GM20000 (cell line): ENCODE results near the gene ANXA6.

Experiments used
- DNase-seq: peaks from one replicate; pipeline ENCODE4 v3.0.0; 2012; ENCODE audit warnings: low spot score
- TF ChIP-seq, protein P1 (sequence below): IDR thresholded peaks from 2 replicates; pipeline ENCODE4 v1.5.1; 2012; ENCODE audit warnings: mild to moderate bottlenecking, control low read depth; ENCODE audit errors: extremely low read depth, missing control alignments

The ANXA6 gene

GRCh38 chr5:151062405-151063141 is 95.0 kb downstream of the ANXA6 start:
- TF ChIP-seq, protein P1, sequence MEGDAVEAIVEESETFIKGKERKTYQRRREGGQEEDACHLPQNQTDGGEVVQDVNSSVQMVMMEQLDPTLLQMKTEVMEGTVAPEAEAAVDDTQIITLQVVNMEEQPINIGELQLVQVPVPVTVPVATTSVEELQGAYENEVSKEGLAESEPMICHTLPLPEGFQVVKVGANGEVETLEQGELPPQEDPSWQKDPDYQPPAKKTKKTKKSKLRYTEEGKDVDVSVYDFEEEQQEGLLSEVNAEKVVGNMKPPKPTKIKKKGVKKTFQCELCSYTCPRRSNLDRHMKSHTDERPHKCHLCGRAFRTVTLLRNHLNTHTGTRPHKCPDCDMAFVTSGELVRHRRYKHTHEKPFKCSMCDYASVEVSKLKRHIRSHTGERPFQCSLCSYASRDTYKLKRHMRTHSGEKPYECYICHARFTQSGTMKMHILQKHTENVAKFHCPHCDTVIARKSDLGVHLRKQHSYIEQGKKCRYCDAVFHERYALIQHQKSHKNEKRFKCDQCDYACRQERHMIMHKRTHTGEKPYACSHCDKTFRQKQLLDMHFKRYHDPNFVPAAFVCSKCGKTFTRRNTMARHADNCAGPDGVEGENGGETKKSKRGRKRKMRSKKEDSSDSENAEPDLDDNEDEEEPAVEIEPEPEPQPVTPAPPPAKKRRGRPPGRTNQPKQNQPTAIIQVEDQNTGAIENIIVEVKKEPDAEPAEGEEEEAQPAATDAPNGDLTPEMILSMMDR, result no peak
- DNase-seq, result no peak

DNA sequence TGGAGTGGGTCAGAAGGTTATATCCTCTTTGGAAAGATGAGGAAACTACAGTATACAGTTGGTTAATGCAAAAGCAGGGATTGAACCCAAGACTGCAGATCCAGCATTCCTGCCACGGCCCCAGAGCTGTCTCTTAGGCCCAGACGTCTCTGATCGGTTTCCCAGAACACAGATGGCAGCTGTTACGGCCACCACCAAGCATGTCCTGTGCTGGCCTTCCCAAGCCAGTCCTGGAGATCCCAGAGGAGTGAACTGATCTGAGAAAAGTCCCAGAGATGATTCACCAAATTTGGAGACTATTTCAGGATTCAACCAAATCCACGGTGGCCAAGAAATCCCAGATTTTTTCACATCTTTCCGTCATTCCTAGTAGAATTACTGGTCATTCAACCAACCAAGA is 96.8 kb downstream of the ANXA6 start:
- no peak for DNase-seq
- TF ChIP-seq, protein P1, result no peak

DNA sequence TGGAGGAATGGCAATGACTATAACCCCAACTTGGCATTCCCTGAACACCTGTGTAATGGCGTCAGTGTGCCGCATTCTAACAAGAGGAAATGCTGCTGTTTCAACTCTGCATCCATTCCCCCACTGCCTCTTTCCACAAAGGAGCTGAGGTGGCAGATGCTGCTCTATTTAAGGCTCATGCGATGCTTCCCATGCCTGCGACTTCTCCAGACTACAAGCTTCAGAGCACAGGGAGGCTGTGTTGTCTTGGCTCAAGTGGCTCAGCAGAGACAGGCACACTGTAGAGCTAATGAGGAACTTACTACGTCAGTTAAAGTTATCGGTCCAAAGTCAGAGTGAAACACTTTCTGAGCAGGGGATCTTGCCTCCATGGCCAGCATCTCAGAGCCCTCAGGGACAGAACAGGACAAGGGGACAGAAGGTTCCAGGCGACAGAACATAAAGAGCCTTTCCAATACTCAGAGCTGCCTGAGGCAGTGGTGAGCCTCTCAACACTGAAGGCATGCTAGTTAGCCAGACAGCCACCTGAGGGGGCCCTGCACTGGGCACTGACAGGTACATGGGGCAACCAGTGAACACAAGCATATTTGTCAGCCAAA is 98.6 kb downstream of the ANXA6 start:
- TF ChIP-seq, protein P1, result no peak
- no peak for DNase-seq

DNA sequence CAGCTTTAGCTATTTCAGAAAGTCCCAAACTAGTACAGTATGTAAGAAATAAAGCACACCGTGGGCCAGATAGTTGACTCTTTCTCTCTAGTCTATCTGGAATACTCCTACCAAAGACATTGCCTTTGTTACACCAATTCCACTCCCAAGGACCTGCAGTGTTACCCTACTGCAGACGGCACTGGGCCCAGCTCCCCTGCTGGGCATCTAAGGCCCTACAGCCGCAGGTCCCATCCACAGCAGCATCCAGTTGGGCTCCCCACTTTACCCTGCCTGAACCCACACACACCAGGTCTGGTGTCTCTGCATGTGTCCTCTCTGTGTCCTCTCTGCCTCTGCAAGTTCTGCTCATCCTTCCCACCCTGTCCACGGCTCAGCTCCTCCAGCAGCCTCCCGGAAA is 99.3 kb downstream of the ANXA6 start:
- DNase-seq, result no peak
- TF ChIP-seq, protein P1, result no peak

- DNase-seq, result no peak
- TF ChIP-seq, protein P1, result no peak
Measured at GRCh38 chr5:151056379-151057325, 100.9 kb downstream of the ANXA6 start.

DNA sequence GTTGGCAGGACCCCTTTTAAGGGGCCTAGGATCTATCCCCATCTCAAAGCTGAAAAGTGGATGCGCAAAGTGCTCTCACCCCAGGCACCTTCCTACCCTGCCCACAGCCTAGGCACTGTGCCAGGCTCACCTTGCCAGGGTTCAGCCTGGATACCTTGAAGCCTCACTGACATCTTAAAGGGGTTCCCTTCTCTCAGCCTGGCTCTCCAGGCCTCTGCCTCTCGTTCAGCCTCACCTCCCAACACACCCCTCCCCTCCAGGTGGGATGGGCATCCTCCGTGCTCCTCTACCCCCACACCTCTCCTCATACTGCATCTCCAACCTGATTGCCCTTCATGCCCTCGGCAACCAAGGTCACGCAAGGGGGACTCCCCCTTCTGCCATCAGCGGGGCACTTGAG is 102.2 kb downstream of the ANXA6 start:
- no peak for DNase-seq
- TF ChIP-seq, protein P1, result no peak

DNA sequence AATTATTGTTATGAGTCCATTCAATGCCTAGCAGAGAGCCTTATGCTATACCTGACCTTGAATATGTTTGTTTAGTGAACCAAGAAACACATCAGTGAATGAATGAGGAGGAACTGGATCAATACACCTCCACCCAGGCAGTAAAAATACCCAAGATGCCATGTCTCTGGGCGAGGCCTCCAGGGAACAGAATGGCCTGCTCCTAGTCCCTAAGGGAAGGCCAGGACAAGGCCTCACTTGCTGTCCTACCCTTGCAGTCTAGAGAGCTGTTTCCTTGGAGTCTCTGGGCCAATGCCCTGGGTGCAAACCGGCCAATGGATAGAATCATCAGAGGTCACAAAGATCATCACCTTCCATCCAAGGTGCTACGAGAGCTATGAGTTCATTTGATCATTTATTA is 102.9 kb downstream of the ANXA6 start:
- no peak for DNase-seq
- TF ChIP-seq, protein P1, result no peak
